Stimulated activated CD4-positive, alpha-beta T cell treated with anti-CD3 and anti-CD28 coated beads, Interleukin-4, amount 100 ng/mL, for 48 hours (primary cell): ENCODE data around the gene NEU4.

Experiments
- DNase-seq, 2 donors: peaks; one replicate each; pipeline ENCODE4 v3.0.0-alpha.2; 2020; ENCODE audit warnings: low read depth in 2 of 2

Gene NEU4

GRCh38 chr2:241852116-241852980 is 43.4 kb downstream of the NEU4 start:
- no peak for DNase-seq

DNA sequence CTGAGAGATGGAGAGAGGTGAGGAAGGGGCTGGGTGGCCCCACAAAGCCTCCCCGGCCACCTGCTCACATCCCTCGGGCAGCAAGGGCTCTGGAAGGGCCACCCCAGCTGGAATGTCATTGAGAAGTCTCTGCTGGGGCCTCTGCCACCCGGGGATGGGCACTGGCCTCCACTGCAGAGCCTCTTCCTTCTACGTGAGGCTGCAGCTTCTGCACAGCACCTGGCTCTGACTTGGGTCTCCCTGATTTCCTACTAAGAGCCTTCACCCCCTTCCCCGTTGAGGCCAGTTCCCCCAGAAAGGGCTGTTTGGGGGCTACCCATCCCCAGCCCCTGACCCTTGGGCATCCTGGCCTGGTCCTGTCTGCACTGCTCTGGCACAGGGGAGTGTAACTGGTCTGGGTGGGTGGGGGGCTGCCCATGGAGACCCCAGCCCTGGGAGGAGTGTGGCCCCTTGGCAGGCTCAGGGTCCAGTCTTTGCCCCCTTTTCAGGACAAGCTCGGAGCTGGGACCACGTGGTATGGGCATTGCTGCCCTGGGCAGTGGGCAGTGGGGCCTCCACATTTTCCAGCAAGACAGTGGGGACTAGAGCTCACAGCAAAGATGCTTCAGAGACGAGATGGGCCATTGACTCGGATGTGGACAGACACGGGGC is 44.1 kb downstream of the NEU4 start:
- no peak for DNase-seq

DNA sequence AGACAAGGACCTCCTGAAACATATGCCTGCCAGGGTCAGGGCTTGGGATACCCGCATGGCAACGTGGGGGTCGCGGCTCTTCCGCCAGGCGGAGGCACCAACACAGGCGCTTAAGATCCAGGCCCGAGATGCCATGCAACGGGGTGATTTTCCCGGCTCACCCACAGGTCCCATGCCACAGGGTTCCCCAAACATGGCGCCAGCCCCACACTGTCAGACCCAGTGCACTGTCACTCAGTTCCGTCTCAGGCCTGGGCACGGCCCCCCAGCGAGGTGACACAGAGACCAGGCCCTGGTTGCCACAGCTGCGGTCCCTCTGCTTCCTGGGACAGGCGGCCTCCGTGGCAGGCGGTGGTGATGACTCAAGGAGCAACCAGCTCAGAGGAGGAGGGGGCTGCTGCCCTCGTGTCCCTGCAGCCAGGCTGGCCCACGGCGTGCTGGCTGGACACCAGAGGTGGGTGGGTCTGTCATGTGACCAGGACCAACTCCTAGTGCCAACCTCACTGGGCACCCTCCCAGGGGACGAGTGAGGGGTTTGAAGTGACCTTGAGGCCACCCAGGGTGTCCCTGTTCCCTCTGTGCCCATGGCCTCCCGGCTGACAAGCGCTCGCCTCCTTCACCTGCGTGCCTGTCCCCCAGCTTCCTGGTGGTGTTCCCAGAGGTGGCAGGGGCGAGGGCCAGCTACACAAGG is 44.8 kb downstream of the NEU4 start:
- no peak for DNase-seq

- no peak for DNase-seq
These were observed 45.6 kb downstream of the NEU4 start for GRCh38 chr2:241854342-241855244.

DNA sequence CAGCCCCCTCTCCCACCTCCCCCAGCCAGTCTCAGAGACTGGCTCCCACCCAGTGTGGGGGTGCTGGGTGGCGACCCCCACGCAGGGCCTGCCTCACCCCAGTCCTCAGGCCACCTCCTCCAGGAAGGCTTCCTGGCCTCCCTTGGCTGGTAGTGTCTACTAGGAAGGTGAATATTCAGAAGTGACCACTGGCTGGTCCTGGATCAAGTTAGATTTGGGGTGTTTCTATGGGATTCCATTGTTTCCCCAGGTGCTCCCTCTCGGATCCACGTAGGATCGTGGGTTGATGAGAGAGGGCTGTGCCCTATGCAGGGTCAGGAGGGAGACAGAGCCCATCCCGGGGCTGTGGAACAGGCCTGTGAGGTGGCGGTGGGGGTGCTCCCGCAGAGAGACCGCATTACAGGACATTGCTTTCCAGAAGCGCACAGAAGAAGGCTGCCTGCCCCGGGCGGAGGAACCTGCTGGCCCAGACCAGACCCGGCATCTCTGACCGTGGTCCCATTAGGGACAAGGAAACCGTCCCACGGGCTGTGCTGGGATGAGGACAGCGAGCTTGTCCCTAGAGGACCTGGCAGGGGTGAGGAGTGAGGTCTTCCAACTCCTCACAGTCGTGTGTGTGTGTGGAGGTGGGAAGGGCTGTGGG is 46.4 kb downstream of the NEU4 start:
- no peak for DNase-seq

- DNase-seq: no peak
These were observed 47.0 kb downstream of the NEU4 start for GRCh38 chr2:241855888-241856422.

- no peak for DNase-seq
These were observed 48.1 kb downstream of the NEU4 start for GRCh38 chr2:241857041-241857541.

GRCh38 chr2:241857572-241858121 is 48.7 kb downstream of the NEU4 start:
- DNase-seq: no peak

GRCh38 chr2:241858206-241859016 is 49.4 kb downstream of the NEU4 start, which contains the start of gene PDCD1:
PDCD1 (minus strand) TSS chr2:241858894; CDS start chr2:241858838, 56 bp downstream.
- DNase-seq: peak in 1 of 2 donors; percentile 71

- peak in 1 of 2 donors; percentile 25 for DNase-seq
These were observed 50.0 kb downstream of the NEU4 start for GRCh38 chr2:241859017-241859435.

- peak in 1 of 2 donors; percentile 61 for DNase-seq
These were observed 50.6 kb downstream of the NEU4 start for GRCh38 chr2:241859436-241860183.

DNA sequence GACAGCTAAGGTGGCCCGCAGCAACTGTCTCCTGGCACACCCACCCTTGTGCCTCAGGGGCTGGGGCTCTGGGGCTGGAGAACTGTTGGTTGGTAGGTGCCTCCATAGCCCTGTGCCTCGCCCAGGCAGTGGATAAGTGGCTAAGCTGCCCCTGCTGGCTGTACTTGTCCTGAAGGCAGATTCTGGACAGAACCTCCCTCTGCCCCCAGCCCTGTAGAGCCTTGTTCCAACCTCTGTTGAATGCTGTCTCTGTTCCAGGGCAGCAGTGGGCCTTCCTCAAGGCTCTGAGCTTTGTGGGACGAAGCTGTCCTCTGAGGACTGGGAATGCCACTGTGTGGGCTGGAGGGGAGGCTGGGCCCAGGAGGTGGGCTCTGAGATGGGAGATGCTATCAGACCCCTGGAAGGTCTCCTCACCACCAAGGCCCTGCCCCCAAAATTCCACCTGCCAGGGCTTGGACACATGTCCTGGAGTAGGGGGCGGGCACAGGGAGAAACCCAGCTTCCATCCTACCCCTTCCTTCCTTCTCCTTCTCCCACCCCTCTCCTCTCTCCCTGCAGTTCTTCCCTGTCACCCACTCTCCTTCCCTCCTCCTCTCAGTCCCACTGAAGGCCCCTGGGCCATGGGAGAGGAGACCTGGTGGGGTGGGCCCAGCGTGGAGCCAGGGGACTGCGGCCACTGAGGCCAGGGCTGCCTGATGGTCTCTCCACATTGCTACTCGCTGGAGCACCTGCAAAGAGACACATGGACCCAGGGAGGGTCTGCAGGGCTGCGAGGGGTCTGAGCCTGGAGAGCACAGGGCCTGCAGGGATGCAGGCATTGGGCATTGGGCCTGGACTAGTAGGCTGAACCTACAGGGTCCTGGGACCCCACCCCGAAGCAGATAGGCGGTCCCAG is 51.4 kb downstream of the NEU4 start:
- DNase-seq: no peak

GRCh38 chr2:241861264-241861663 is 52.3 kb downstream of the NEU4 start:
- no peak for DNase-seq

GRCh38 chr2:241862093-241862492 is 53.1 kb downstream of the NEU4 start:
- DNase-seq: no peak

DNA sequence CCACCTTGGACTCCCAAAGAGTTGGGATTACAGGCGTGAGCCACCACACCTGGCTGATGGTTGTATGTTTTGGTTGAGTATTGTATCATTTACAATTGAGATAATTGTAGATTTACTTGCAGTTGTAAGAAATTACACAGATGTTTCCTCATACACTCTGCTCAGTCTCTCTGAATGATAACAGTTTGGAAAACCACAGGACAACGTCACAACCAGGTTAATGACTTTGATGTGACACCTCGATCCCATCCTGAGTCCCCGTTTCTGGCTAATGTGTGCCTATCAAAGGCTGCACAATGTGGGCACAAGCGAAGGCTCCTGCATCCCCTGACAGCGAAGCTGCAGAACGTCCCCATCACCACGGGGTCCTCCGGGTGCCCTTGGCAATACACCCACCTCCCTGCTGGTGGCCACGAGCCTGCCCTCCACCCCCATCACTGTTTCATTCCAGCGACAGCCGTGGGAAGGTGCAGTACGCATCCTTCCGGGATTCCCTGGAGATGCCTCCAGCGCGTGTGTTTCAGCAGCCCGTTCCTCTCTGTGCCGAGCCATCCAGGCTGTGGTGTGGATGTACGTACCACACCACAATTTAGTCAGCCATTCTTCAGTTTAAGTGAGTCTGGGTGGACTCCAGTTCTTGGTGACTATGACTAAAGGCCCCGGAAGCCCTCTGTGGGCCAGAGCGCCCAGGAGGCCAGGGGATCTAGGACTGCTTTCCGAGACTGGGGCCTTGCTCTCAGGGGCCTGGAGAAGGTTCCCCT is 54.0 kb downstream of the NEU4 start:
- DNase-seq: peak in 1 of 2 donors; percentile 21

DNA sequence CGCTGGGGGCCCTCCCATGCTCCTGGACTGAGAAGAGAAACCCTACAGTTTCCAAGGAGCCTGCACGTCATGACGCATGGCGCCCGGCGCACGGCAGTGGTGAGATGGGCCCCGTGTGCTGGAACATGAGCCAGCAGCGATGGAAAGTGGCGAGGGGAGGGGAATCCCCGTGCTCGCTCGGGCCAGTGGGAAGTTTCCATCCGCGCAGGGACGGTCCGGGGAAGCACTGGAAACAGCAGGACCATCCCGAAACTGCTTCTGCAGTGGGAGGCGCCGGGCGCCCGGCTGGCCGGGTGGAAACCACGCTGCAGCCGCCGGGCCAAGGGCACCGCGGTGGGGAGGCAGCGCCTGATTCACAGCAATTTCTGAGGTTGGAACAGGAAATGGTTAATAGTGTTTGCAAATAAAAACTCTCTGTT is 54.6 kb downstream of the NEU4 start:
- DNase-seq: peak in 1 of 2 donors; percentile 72
